GM15510 (cell line): ENCODE data around the gene XPO4.

ENCODE experiments used
- POLR2A ChIP-seq: IDR thresholded peaks from 3 replicates; pipeline ENCODE4 v1.6.1; 2011; ENCODE audit warnings: borderline replicate concordance; ENCODE audit not compliant: insufficient read length; ENCODE audit errors: extremely low read depth

The XPO4 gene

DNA sequence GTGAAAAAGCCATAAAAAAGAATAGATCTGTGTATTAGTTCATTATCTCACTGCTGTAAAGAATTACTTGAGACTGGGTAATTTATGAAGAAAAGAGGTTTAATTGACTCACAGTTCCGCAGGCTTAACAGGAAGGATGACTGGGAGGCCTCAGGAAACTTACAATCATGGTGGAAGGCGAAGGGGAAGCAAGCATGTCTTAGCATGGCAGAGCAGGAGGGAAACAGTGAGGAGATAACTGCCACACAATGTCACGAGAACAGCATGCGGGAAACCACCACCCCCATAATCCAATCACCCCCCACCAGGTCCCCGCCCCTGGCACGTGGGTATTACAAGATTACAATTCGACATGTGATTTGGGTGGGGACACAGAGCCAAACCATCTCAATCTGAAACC is 89.7 kb downstream of the XPO4 start:
- no peak for TF ChIP-seq POLR2A

DNA sequence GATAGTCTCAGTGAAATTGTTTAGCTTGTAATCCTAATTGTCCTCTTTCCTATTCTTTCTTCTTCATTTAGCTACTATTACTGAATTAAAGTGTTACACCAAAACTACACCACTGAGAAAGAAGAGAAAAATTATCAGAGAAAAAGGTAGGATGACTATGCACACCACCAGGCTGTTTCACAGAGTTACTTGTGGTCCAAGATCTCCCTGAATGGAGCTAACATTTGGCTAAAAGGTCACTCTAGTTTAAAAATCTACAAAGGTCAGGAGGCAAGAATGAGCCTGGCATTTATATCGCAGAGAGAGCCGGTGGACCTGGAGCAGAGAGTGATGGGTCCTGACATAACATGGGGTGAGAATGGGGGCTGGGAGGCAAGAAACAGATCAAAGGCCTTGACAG is 91.7 kb downstream of the XPO4 start:
- TF ChIP-seq POLR2A, result no peak

DNA sequence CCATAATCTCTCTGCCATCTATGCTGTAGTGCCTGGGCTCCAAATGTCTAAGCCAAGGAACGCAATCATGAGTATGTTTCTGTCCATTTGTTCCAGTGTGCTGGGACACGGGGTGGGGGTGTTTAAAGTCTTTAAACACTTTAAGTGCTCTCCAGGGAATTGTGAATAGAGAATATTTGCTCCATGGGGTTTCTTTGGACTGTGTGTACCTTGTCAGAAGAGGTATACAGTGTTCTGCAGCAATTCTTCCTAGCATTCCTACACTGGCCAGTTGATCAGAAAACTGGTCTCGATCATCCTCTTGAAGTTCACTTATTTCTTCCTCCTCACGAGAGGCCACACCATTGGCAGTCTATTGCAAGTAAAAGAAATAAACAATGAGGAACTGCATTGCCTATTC is 93.7 kb downstream of the XPO4 start:
- no peak for TF ChIP-seq POLR2A

DNA sequence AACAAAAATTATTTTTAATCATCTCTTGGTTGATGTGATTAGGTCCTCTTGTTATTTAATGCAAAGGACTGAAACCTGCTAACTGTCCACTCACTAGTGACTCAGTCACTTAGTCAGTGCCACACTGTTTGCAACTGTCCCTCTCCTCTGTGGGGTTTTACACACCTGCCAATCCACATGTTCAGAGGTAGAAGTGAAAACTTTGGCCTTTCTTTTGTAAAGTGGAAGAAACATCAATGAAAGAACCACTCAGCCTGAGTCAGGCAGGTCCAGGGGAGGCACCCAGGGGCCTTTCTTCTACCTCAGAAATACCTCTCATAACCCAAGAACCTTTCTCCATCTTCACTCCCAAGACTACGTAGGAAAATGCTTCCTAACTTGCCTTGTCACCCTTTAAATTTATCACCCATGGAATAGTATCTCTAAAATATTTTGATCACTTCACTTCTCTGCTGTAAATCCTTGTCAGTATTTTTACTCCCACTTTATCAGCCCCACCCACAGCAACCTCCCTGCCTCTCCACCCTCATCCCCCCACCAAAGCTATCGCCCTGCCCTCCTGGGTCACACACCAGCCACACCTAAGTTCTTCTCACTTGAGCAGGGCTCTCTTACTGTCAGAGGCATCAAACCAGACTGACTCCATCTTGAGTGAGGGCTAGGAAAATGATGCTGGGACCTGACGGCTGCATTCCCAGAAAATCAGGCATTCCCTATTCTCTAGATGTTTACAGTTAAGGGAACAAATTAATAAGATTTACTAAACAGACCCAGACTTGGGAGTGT is 99.2 kb downstream of the XPO4 start:
- no peak for TF ChIP-seq POLR2A

DNA sequence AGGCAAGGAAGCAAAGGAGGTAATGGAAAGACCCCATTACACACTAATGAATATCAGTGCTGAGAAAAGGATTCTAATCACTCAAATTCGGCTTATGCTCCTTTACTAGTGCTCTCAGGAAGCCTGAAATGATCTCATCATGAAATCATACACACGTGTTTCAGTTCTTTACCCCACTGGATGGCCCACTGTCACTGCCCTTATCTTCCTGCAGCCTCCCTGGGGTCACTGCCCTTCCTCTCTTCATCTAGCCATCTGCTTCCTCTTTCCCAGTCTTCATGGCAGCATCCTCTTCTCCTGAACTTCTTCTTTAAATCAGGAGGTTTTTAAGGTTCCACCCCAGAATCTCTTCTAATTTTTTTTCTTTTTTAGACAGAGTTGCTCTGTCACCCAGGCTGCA is 100.8 kb downstream of the XPO4 start:
- no peak for TF ChIP-seq POLR2A

DNA sequence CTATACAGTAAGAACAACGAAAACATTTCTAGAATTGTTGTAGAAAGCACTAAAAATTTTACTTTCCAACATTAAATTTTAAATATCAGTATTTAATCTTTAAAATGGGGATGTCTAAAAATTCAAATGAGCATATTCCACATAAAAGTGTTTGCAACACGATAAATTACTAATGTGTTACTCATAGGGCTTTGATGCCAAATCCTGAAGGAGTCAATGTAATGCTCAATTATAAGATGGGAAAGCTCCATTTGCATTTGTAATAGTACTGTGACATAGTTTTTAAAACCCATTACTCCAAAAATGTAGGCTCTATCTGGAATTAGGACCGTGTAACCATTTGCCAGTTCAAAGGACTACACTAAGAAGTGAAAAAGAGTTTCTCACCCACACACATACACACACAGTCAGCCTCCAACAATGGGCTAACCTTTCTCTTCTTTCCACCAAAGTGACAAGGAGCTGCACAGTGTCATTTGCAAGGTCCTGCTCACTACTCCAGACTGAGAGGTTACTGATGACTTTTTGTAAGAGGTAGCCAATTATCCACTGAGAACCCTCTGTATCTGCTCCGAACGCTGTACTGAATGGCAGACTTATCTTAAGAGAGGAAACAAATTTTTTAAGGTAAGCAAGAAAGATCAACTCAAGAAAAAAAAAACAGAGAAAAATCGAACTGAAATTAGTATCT is 102.7 kb downstream of the XPO4 start:
- TF ChIP-seq POLR2A, result no peak

DNA sequence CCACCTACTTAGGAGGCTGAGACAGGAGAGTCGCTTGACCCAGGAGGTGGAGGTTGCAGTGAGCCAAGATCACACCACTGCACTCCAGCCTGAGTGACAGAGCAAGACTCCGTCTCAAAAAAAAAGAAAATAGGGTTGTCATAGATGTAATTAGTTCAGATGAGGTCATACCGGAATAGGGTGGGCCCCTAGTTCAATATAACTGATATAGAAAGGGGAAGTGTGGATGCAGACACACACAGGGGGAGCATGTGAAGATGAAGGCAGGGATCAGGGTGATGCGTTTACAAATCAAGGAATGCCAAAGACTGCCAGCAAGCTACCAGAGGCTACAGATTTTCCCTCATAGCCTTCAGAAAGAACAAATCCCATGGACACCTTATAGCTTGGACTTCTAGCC is 104.5 kb downstream of the XPO4 start:
- TF ChIP-seq POLR2A, result no peak

DNA sequence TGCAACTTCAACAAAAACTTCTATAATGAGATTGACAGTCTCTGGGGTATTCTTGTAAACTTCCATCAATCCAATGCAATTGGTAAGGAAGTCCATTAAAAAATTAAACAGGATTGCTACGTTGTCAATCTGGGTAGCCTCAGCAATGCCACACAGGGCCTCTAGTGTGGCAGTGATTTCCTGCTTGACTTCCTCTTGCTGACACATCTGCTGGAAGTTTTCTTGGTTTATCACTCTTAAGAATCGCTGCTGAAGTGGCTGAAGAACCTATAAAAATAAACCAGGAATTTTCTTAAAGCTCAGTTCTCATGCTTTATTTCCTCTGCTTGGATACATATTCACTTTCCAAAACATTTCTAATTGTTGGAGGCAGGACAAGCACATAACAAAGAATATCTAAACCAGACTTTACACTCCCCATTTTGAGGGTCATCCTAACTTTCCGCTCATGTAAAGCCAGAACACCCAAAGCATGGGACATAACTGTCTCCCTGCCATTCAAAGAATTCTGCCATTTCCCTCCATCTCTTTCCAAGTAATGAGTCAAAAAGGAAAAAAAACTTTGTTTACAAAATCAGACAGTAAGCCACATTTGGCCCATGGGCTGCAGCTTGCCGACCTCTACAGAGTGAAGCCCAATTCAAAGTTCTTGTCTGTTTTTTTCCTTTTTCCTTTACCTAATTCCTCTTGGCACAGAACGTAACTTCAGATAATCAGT is 105.6 kb downstream of the XPO4 start:
- no peak for TF ChIP-seq POLR2A

DNA sequence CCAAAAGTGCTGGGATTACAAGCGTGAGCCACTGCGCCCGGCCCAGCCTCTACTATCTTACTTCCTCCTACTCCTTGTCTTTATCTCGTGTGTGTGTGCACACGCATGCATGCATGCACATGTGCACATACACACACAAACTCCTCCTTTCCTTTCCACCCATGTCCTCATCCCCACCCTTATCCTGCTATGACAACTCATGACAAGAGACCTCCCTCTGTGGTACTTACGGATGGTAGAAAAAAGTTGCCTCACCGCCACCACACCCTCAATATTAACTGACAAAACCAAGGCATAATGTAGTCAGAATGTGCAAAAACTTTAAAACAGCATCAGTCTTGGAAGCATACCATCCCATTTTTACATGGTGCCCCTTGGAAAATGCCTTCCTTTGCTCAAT is 112.9 kb downstream of the XPO4 start:
- no peak for TF ChIP-seq POLR2A

DNA sequence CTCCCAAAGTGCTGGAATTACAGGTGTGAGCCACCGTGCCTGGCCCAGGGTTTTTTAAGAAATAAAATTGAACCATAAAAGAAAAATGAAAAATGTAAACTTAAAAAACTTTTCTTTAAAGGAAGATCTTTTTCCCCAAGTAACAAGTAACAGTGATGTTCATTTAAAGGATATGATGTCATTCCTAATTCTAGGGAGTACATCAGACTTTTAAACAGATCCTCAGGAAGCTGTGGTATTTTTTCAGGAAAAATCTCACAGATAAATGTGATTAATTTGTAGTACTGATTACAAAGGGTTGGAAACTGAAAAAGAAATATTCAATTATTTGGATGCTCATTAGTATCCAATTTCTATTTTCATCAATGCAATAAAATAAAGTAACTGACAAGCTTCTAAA is 114.2 kb downstream of the XPO4 start:
- no peak for TF ChIP-seq POLR2A

DNA sequence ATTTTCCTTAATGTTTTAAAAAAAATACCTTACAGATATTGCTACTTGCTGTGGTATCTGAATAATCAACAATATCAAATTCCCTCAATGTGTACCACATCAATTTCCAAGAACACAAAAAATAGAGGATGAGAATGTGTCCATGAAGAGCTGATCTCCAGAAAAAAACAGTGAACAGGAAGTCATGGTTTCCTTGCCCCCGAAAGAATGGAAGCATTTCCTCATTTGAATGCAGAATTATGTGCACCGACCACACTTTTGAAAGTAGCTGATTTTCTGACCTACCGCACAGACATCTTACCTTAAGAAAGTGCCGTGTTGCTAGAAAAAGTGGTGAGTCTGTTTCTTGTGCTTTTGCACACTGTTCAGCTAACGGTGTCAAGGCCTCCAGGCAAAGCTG is 115.4 kb downstream of the XPO4 start:
- no peak for TF ChIP-seq POLR2A

DNA sequence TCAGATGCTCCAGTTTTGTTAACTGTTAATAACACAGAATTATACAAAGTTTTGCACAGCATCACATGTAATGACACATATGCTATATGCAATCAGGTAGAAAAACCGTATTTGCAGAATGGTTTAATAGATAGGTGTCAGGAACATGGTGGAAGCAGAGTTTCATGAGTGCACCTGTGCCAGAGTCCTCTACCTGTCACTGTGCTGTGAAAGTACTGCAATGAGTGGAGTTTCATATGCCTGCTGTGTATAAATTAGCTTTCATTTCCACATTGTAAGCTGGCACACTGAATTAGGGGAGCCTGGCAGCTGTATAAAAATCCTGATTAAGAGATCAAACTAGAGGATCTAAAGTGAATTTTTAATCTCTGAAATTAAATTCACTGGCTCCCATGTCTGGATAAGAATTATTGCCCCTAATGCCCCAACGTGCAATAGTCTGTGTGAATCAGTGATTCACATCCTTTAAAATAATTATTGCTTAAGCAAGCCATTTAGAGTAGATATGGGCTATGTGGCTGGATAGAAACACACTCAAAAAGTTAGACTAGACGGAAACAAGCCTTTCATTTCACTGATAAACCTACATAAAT is 120.3 kb downstream of the XPO4 start:
- TF ChIP-seq POLR2A, result no peak

DNA sequence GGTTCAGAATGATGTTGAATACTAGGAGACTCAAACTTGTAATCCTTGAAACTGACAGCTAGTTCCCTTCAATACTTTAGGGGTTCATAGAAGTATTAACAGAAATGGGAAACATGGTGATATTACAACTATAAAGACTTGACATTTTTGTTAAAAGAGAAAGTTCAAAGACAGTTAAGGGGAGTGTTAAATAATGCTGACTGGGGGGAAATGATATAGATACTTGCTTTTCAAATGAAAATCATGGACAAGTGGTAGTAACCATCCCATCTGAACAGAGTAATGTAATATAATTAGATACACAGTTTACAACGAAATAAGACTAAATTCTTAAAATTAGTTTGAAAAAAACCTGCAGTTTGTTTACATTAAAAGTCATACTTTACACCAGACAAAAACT is 122.2 kb downstream of the XPO4 start:
- no peak for TF ChIP-seq POLR2A

DNA sequence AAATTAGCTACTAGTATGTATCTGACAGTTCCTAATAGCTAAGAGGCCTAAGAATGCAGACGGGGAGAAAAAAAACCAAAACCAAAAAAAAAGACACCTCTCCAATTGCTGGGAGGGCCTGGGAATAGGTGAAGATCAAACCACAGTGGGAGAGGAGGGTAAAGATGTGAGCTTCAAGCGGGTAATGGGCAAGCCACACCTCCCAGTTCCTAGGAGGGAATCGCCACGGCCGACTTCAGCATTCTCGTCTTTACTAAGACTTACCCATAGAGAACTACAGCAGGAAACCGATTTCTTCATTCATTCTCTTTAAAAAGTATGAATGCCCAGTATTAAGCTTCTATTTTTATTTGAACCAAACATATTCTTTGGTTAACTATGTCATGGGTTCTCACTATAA is 123.1 kb downstream of the XPO4 start:
- no peak for TF ChIP-seq POLR2A

DNA sequence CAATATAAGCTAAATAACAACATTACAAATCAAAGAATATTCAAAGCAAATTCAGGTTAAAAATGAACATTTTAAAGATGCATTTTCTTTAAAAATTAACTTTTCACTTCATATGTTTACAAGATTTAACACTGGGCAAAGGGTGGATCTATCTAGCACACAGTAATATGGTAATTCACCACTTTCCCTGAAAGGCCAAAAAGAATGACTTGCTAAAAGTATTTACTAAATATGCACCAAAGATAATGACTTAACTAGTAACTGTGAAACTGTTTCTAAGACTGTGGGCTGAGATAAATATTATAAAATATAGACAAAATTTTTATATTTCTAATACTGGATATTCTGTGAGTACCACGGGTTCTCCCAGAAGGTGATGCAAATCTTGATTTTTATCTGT is 124.2 kb downstream of the XPO4 start:
- TF ChIP-seq POLR2A, result no peak
